HG03060 (cell line): ENCODE data around the gene ZFP64.
"Not testable (repeated sequence)": the region's sequence is repeated elsewhere in the genome, so short reads cannot be mapped to it uniquely, and the experiment has no call there.

Experiments used
- ATAC-seq: cut with Tn5 transposase; IDR thresholded peaks from one replicate; pipeline ENCODE4 v1.9.1; 2021; ENCODE audit warnings: low read depth, moderate number of reproducible peaks; ENCODE audit not compliant: unreplicated experiment

The ZFP64 gene

DNA sequence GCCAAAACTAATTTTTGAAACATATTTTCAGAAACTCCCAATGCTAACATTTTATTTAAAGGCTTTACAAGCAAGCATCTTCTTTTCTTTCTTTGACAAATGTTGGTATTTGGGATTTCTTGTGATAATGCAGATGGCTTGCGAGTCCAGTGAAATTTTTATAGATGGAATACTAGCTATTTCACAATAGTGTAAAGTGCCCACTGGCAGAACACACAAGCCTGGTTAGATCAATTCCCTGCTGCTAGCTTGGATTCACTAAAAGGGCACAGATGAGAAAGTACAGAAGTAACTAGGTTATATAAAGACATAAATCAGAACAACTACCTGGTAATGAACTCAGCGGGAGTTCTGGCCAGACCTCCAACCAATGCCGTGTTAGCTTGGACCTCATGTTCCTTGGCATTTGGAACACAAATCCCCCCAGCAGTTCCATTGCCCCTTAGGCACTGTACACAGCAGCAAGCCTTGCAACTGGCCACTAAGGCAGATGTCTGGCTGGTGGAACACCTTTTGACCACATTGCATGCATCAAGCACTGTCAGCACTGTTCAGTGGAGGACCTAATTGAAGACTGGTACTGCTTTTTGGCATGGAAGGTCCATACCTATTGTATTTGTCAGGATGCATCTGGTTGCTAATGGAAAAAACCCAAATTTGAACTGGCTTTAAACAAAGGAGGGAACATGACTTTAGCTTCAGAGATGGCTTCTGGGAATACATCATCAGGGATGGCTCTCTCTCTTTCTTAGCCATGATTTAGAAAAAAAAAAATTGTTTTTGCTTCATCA, 15.6 kb upstream of the ZFP64 start:
- no peak for ATAC-seq

DNA sequence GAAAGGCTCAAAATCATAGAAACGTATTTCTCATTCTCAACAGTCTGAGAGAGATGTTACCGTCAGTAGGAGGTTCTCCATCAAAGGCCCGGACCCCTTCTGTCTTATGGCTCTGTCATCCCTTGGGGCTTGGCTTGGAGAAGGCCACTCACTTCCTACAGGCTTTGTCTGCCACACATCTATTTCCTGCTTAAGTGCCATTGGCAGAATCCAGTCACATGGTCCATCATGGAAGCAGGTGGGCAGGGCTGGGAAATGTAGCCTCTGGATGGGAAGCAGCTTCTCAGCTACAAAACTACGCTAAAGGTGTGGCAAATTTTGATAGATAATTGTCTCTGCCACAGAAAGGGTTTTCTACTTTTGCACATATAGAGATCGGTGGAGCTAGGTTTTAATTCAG, 12.6 kb upstream of the ZFP64 start:
- ATAC-seq = no peak

DNA sequence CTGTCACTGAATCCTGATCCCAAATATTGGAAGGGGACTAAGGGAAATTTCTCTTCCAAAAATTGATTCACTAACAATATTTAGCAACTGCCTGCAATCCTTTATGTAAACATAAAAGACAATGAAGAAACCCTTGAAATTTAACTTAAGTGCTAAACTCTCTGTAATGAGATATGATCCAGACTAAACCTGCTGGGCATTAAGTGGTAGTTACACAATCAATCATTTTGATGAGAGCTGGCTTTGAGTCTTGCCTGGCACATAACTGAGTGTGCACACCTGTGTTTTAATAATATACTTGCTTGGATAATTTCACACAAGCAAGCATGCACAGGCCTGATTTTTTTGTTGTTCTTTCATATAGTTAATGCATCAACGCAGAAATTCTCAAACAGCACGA, 9.8 kb upstream of the ZFP64 start:
- no peak for ATAC-seq

DNA sequence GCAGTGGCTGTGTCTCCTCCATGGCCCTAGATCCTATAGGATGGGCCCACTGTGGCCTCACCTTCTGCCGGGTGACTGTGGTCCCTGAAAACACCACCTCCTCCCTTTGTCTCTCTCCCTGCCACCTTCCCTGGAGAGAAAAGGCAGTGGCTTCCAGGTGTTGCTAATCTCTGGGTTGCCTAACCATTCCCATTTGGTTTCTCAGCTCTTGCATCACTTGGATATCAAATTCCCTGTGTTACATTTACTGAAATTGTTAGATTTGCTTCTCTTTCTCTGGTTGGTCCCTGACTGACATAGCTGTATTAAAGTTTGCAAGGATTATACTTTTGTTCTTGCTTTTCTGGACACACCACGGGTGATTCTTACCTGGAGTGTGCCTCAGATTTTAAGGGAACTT, 9.3 kb upstream of the ZFP64 start:
- ATAC-seq = no peak

DNA sequence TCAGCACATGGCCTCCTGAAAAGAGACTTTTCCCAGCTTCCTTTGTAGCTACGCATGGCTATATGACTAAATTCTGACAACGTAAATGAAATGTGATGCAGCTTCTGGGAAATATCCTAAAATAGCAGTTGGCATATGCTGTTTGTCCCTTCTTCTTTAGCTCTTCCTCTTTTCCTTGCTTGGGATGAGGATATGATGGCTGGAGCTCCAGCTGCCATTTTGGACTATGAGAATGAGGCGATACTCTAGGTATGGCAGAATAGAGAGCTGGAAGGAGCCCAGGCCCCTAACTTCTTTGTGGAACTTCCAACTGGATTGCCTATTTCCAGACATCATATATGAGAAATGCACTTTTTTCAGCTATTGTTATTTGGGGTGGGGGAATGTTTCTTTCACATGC, 5.3 kb upstream of the ZFP64 start:
- no peak for ATAC-seq

DNA sequence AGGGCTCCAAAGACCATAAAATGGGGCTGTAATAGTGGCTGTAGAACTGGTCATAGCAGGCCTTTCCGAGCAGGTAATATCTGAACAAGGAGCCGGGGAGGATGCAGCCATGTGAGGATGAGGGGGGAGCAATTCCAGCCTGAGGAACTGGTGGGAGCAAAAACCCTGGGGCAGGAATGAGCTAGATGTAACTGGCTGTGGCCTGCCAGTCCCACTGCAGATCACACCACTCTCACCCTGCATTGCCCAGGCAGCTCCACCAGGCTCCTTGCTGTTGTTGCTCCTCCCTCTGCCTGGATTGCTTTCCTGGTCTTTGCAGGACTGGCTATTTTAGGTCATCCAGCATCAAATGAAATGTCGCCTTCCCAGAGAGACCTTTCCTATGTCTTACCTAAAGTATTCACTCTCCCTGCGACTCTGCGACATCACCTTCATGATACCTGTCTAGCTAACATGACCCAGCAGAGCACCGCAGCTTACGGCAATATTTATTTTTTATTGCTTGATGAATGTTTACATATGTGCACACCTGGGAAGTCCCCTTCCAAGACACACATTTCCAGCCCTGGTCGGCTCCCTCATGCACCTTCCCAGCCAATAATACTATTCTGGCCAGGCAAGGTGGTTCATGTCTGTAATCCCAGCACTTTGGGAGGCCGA, 2.4 kb upstream of the ZFP64 start:
- no peak for ATAC-seq

DNA sequence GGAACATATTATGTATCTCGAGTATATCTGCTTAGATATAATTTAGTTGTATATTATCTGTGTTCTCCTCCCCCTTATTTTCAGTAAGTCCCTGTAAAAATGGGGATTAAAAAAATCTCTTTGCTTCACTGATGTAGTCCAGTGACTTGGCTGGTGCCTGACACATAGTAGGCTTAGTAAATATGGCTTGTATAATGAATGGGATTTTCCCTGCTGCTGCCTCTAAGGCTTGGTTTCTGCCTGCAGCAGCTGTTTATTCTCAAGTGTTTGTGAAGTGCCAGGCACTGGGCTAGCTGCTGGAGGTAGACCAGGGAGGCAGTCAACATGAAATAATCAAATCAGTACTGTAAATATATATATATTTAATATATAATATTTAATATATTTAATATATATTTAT, 1.6 kb upstream of the ZFP64 start:
- no peak for ATAC-seq

DNA sequence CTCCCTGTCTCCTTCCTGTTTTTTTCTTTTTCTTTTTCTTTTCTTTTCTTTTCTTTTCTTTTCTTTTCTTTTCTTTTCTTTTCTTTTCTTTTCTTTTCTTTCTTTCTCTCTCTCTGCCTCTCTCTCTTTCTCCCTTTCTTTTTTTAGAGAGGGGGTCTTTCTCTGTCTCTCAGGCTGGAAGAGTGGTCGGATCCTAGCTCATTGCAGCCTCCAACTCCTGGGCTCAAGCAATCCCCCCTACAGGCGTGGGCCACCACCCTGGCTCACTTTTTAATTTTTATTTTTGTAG, 1.1 kb upstream of the ZFP64 start:
- not testable (repeated sequence) for ATAC-seq

DNA sequence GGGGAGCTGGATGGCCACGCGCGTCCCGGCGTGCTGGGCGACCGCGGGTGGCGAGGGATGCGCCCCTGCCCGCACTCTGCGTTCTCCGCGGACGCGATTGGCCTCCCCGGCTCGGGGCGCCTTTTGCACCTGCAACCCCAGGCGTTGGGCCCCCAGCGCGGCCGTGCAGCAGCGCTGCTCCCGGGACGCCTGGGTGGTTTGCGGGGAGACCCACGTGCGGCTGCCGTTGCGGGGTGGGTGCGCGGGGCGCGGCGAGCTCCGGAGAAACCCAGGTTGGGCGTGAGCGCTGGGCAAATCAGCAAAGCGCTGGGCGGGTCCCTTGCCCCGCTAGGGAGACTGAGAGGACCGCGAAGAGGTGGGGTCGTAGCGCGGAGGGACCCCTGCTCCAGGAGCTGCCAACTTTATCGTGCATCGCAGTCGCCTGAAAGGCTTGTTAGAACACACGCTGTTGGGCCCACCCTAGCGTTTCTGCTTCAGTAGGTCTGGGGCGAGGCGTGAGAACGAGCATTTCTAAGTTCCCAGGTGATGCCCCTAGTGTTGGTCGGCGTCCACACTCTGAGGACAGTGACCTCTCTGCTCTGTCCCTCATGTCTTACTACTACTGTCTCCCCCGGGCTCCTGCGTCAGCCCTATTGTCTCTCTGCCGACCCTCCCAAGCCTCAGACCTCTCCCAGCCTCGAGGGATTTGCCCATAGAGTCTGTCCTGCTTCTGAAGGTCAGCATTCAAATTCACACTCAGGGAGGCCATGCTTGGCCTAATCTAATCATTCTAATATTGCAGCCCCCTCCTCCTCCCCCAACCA, 538 bp upstream of the ZFP64 start:
- ATAC-seq = peak; percentile 32

DNA sequence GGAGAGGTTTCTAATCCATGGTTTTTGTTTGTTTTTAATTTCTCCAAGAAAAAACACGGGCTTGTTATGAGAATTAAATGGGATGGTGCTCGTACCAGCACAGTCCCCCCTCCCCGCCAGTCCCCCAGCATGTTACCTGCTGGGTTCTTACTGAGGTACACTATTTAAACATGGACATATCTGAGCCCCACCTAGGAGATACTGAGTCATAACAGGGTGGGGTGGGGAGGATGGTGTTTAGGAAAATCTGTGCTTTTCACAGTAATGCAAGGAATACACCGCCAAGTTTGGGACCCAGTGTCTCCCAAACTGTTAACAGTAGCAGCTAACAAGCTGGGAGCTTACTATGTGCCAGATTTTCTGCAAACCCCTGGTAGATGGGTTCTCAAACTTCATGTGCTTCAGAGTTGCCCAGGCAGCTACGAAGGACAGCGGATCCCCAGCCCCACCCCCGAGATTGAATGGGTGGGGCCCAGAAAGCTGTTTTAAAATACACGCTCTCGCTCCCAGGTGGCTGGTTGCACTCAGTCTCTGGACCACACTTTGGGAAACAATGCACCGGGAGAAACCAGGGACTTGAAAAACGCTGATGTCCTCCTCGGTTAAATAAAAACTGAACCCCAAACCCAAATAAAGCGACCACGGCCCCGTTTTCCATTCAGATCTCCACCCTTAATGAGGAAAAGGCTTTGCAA, 995 bp downstream of the ZFP64 start:
- no peak for ATAC-seq

DNA sequence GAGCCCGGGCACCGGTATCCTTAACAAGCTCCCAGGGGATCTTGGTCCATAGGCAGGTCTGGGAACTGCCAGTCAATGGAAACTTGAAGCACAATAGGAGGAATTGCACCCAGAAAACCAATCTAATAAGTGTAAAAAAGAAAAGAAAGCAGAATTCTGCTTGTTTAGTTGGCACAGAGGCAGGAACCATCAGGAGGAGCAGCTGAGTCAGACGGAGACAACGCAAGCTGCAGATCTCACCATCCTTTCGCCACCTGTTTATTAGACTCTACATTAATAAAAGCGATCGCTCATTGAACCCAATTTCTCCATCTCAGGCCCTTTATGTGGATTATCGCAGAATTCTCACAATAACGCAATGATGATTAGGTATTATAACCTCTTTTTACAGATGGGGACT, 9.8 kb downstream of the ZFP64 start:
- ATAC-seq = no peak

DNA sequence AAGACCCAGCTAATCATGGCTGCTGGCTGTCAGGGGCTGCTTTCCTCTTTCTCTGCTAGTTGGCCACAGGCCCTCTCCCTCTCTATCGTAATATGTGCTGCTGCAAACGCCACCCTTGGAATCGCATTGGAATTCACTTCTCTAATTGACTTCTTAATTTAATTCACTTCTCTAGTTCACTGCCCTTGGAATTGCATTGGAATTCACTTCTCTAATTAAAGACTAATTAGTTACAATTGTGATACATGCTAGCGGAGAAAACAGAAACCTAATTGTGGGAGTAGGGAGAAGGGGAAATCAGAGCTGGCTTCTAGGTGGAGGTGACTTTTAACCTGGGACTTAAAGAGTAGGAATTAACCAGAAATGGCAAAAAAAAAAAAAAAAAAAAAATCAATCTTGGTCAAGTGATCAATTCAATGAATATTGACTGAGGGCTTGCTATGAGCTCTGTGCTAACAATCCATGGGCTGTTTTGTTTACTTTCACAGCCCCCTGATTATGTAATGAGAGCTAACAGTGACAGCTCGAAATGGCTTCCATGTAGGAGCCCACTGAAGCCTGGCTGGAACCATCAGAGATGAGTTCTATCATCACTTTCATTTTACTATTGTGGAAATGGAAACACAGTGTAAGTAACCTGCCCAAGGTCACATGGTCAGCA, 11.3 kb downstream of the ZFP64 start:
- ATAC-seq = no peak

DNA sequence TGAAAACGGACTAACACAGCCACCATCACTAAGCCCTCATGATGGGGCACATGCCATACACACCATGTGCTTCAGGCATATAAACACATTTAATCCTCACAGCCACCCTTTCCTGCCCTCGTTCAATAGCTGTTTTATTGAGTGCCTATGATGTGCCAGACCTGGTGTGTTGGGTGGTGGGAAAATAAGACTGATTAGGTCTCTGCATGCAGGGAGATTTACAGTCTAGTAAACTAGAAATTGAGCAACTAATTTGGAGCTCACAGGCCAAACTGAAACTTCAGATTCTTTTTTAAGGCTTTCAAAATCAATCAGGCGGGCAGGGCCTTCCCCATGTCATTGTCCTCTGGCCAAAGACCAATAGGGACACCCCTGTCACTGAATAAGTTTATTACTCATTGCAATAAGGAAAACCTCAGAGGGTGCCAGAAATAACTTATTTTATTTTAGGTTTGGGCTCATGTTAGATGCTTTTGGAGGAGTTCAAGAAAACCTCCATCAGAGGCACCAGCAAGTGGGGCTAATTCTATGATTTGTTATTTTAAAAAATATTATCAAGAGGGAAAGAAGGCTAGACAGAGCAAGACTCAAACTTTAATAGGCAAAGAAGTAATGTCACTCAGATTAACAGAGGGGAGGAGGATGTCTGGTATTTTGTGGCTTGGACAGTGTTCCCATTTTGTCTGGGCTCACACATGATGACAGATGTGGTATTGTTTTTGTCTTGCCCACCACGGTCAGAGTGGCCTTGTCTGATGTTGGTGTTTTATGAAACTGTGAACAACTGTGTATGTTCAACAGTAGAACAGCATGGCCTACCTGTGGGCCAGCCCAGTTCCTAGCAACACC, 12.0 kb downstream of the ZFP64 start:
- peak; percentile 87 for ATAC-seq

DNA sequence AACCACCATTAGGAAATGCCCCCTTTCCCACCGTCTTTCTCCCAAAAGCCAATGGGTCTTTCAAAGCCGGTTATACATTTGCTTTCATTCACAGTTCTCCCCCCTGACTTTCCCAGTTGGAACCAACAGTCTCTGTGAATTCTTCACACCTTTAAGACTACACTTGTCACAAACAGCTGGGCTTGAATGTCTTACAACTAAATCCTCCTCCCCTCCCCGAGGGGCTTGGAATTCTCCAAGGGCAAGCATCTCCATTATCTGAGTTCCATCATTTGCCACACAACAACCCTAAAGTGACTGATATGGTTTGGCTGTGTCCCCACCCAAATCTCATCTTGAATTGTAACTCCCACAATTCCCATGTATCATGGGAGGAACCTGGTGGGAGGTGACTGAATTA, 12.9 kb downstream of the ZFP64 start:
- no peak for ATAC-seq

DNA sequence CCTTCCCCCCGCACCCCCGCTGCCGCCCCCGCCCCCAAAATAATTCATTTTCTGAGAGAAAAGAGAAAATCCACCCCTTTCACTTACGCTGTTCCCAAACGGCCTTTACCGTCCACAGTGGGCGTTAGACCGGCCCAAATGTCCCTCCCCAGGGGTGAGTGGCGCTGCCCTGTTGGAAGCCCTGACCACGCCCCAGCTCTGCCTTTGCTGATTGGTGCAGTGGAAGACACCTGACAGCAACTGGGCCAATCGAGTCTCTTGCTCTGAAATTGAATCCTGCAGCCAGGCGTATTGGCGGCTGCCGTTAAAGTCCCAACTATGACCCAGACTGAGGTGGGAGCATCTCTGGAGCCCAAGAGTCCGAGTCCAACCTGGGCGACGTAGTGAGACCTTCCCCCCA, 15.7 kb downstream of the ZFP64 start:
- no peak for ATAC-seq

DNA sequence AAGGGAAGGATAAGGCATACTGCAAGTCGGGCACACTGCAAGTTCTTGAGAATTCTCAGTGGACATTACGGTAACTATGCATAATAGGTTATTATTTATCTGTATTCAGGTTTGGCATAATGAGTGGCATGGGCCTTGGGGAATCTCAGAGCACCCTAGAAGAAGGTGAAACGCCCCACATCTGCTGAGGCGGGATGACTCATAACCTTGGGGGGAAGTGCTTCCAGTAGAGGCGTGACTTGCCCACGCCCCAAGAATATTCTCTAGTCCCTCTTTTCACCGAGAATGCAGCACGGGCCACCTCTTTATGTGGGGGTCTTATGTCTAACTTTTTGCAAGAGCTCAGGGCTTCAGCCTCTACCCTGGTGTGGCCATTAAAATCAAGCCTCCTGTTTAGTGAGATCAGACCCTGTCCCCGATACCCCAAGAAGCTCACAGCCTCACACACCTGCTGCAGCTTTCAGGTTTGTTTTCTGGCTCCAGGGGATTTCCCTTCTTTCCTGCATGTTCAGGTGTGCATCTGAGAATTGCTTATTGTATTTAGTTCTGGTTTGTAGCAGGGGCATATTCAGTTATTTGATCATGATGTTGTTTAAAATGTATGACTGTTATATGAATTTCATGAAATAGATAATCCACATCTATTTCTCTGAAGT, 19.1 kb downstream of the ZFP64 start:
- peak; percentile 64 for ATAC-seq

DNA sequence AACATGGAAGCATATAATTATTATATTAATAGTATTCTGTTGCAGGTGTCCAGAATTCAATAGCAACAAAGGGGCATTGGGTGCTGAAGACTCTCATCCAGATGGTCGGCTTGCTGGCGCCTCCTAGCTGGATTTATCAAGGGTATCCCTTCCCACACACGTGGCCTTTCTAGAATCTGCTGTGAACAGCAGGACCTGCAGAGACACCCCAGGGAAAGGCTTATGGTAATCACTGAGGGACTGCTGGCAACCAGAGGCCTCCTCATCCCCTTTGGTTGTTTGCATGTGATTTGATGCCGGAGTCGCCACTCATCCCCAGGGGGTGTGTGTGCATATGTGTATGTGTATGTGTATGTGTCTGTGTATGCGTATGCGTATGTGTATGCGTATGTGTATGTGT, 20.6 kb downstream of the ZFP64 start:
- no peak for ATAC-seq

DNA sequence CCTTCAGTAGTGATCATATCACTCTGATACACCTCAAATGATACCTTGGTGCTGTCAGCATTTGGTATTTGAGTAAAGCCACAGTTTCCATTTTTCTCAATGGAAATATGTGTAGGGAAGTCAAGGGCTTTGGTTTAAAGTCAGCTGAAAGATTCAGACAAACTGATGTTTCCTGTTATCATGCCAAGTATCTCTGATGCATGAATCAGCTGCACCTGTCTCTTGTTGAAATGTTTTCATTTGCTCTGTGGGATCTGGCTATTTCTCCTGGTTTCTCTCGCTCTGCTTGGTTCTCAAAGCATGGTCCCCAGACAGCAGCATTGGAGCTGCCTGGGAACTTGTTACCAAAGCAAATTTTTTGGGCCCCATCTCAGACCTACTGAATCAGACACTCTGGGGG, 23.5 kb downstream of the ZFP64 start:
- ATAC-seq = no peak

DNA sequence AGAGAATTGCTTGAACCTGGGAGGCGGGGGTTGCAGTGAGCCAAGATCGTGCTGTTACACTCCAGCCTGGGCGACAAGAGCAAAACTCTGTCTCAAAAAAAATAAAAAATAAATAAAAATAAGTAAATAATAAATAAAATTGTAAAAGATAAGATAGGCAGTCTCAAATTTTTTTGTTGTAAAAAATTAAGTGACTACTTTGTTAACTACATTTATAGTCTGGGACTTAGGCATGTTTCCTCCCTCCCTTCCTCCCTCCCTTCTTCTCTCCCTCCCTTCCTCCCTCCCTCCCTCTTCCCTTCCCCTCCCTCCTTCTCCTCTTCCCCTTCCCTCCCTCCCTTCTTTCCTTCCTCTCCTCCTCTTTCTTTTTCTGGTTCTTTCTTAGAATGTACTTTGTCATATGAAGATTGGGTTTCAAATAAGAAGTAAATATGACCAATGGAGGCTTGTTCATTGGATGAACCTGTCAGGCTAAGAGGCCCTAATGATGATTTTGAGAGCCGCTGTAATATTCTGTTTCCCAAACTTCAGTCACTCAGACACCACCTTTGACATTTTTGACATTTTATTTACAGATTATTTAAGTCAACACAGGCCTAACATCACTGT, 24.2 kb downstream of the ZFP64 start:
- no peak for ATAC-seq
